DMS53 treated with DMSO at 0.1 percent for 48 hours (cell line): ENCODE data around the gene ZNF629.
A peak's percentile ranks its signal among the peaks of the same experiment; 100 is the strongest.

Experiments used
- DNase-seq: peaks from one replicate; lab custom pipeline; 2025; ENCODE audit not compliant: unreplicated experiment; lab: John Stamatoyannopoulos, UW

Gene ZNF629

GRCh38 chr16:30786115-30786935 lies 680 bp downstream of the ZNF629 start:
- DNase-seq: no peak

GRCh38 chr16:30785126-30786106 lies 1.6 kb downstream of the ZNF629 start:
- no peak for DNase-seq

DNA sequence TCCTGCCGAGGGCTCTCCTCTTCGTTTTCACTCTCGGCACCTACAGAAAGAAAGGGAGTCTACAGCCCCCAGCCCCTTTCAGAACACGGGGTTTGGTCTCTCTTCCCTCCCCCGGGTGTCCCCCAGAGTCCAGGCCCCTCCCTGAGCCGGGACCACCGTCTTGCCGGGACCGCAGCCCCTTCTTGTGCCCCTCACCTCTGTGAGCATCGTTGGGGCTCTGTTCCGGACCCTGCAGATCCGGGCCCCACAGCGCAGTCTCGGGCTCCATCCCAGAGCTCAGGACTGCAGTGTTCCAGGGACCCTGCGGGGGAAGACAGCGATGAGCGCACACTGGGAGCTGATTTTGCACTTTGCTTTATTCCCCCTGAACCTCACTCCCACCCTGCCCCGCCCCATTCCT lies 2.8 kb downstream of the ZNF629 start:
- DNase-seq: no peak

DNA sequence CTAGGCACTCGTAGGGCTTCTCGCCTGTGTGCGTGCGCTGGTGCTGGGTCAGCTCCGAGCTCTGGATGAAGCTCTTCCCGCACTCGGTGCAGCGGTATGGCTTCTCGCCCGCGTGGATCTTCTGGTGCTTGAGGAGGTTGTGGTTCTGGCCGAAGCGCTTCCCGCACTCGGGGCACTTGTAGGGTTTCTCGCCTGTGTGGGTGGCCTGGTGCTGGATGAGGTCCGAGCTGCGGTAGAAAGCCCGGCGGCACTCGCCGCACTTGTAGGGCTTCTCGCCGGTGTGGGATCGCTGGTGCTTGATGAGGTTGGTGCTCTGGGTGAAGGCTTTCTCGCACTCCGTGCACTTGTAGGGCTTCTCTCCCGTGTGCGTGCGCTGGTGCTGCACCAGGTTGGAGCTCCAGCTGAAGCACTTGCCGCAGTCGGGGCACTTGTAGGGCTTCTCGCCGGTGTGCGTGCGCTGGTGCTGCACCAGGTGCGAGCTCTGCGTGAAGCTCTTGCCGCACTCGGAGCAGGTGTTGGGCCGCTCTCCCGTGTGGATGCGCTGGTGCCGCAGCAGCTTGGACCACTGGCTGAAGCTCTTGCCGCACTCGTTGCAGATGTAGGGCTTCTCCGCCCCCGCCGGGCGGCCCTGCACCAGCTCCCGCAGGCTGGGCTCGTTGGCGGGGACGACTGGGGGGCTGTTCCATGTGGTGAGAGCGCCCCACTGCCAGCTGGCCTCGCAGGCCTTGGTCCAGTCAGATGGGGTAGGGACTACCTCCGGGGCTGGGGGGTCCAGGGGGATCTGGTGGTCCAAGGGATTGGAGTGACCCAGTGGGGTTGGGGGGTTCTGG lies 3.5 kb downstream of the ZNF629 start:
- DNase-seq: no peak

- no peak for DNase-seq
These were observed 4.3 kb downstream of the ZNF629 start for GRCh38 chr16:30782486-30783279.

- no peak for DNase-seq
These were observed 6.5 kb downstream of the ZNF629 start for GRCh38 chr16:30780549-30780948.

DNA sequence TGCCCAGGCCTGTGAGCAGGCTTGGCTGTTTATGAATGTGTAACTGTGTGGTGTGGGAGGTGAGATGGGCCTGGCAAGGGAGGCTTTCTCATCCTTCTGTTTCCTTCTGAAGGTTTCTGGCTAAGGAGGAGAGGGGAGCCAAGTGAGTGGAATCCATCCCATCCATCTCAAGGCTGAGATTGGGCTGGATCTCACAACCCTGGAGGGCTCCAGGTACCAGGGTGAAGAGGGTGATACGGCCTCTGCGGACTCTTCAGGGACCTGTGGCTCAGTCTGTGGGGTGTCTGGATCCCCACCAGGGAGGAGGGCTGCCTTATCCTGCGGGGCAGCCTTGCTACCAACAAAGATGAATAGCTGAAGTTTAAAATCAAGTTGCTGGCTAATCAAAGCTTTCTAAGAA lies 7.0 kb downstream of the ZNF629 start:
- DNase-seq: no peak

- DNase-seq: no peak
These were observed 7.4 kb downstream of the ZNF629 start for GRCh38 chr16:30779596-30779995.

- no peak for DNase-seq
These were observed 8.3 kb downstream of the ZNF629 start for GRCh38 chr16:30778549-30779244.

DNA sequence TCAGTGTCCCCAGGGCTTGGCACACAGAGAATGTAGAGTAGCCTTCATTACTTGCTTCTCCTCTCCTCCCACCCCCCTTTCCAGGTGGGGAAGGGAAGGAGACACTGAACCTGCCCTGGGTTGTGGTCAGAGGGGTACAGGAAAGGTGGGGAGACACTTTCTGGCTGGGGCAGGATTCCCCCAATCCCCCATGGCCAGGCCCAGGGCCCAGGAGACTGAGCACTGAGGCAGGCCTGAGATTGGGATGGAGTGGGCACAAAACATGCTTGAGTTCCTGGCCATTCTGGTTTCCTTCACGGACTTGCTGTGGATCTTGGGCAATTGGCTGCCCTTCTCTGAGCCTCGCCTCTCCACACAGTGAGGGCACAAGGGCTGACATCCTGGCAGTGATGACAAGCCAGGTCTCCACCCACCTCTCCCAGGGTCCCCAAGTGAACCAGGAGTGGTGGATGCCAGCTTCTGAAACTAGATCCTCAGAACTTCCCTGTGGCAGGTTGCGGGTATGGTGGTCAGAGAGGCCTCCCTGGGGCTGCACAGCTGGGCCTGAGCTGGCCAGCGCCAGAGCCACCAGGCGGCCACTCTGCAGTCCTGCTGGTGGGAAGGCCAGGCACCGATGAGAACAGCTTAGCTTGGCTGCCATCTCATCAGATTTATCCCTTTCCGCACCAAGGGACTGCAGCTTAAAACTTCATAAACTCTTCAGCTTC lies 9.3 kb downstream of the ZNF629 start:
- DNase-seq: no peak

DNA sequence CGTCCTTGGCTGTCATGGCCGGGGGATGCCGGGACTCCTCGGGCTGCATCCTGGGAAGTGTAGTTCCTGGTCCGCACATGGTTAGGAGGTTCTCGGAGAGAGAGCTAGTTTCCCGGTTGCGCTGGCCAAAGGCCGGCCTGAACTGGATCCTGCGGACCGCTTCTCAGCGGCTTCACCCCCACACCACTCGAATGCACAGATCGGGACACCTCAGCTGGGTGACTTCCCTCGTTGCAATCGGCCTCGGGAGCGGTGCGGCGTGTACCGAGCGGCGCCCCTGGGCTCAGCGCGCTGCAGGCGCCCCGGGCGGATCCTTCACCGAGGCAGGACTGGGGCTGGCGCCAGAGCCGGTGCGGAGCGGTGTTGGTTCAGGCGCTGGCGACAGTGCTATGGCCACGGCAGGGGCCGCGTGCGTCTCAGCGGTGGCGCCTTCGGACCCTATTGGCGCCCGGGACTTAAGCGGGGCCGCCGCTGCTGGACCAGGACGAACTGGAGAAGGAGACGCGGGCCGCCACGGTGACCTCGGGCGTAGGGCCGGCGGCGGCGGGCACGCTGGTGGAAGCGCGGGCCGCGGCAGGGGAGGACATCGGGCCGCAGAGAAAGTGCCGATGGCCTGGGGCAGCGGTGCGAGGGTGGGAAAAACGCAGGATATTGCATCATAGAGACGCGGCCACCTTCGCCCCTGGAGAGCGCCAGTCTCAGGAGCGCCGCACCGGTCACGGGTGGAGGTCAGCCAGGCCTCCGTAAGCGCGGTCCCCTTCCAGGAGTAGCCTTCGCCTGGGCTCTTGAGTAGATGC lies 11.4 kb downstream of the ZNF629 start:
- DNase-seq: peak; percentile 51

DNA sequence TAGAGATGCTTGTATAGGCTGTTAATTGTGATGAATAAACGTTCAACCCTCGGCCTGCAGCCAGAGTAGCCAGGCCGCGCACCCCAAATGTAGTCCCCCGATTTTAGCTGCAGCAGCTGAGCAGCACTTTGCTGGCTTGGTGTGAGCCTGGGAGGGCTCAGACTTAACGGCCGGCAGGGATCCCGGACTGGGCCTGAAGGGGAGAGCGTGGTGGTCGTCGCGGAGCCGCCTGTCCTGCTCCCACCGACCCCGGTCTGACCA lies 11.9 kb downstream of the ZNF629 start:
- DNase-seq: no peak

DNA sequence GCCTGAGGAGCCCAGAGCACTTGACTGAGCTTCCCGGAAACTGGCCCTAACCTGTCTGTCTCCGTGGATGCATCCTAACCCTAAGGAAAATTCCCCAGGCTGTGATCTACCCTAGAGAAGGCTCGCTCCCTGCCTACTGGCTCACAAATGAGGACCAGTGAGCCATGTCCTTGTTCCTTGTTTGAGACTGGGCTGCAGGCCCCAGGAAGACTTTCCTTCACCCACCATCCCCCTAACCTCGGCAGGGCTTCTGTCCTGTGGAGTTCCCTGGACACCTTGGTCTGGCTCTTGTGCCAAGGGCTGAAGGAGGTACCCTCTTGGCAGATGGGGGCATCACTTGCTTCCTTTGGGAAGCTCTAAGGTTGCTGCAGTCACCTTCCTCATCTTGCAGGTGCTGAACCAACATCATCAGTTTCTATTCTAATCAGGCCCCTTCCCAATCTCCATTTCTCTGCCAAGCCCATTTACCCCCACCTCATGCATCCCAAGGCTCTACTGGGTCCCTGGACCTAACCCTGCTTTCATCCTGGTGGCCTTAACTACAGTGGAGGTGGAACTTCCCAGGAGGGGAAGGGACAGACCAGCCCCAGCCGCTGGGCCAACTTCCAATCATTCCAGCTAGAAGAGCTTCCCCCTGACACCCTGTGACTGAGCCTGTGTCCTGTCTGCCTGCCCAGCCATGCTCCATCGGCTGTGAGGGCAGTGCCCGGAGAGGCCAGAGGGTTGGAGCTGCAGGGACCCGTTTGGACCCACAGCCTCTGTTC lies 12.5 kb downstream of the ZNF629 start:
- DNase-seq: no peak

GRCh38 chr16:30773826-30774225 lies 13.2 kb downstream of the ZNF629 start:
- no peak for DNase-seq

DNA sequence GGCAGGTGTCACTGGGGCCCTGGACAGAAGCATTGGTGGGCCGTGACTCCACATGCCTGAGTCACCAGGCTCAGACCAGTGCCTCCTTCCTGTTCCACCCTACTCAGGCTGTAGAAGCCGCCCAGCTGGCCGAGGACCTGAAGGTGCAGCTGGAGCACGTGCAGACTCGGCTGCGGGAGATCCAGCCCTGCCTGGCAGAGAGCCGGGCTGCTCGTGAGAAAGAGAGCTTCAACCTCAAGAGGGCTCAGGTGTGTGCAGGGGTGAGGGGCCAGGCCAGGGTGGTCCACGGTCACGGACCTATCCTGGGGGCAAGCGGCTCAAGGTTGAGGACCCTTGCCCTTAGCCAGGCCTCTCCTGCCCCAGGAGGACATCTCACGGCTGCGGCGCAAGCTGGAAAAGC lies 15.3 kb downstream of the ZNF629 start:
- no peak for DNase-seq

DNA sequence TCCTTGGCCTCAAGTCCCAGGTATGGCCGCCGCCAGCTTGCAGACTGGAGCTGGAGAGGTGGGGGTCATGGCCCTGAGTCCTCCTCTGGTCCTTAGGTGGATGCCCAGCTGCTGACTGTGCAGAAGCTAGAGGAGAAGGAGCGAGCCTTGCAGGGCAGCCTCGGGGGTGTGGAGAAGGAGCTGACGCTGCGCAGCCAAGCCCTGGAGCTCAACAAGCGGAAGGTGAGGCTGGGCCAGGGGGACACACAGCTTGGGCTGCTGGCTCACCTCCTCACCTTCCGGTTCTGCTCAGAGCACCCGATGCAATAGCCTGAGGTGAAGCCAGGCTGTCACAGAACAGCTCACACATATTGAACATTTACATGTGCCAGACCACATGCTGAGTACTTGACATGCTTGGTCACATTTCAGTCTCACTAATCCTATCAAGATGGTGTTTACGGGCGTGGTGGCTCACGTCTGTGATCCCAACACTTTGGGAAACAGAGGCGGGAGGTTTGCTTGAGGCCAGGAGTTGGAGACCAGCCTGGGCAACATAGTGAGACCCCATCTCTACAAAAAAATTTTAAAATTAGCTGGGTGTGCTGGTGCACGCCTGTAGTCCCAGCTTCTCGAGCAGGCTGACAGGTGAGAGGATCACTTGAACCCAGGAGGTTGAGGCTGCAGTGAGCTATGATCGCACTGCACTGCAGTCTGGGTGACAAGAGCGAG lies 17.5 kb downstream of the ZNF629 start:
- DNase-seq: no peak

DNA sequence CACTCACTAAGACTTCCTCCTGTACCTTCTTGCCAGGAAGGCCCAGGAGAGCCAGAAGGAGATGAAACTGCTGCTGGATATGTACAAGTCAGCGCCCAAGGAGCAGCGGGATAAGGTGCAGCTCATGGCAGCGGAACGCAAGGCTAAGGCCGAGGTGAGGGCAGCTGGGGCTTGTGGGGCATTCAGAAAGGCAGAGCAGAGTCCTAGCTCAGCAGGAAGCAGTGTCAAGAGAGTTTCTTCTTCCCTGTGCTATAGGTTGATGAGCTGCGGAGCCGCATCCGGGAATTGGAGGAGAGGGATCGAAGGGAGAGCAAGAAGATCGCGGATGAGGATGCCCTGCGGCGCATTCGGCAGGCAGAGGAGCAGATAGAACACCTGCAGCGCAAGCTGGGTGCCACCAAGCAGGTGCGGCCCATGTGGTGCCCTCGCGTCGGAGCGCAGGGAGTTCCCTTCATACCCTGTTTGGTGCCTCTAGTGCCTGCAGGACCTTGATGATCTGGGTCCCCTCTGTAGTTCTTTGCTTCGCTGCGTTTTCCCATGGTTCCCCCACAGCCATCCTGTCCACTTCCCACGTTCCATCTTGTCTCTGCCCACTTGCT lies 18.3 kb downstream of the ZNF629 start:
- DNase-seq: no peak
